Upper lobe of left lung (tissue), 6 donors: Measurements from ENCODE around the gene ITGA1. TPM values are rescaled to one million over a fixed set of nuclear protein-coding genes. Genes with fewer than 3 reads are reported as not detected.

Experiments used
- ATAC-seq, 2 donors: fragments of 200-7000 bp; cut with Tn5 transposase; one replicate each; pipeline ENCODE4 v1.9.1; 2022; ENCODE audit warnings: mild to moderate bottlenecking in 2 of 2, moderate library complexity in 2 of 2; ENCODE audit not compliant: low FRiP score in 2 of 2
- DNase-seq, 2 donors: peaks; one replicate each; pipeline ENCODE4 v3.0.0-alpha.2; 2019 to 2020
- H3K27ac ChIP-seq, 4 donors: fragments of 200-600 bp; sonication (generic); one replicate each; pipeline ENCODE4 v1.5.1; 2016 to 2019
- H3K27me3 ChIP-seq, 4 donors: fragments of 200-600 bp; sonication (generic); one replicate each; pipeline ENCODE4 v1.5.1; 2017 to 2019
- H3K36me3 ChIP-seq, 4 donors: fragments of 200-600 bp; sonication (generic); one replicate each; pipeline ENCODE4 v1.5.1; 2016 to 2019
- H3K4me1 ChIP-seq, 4 donors: fragments of 200-600 bp; sonication (generic); one replicate each; pipeline ENCODE4 v1.5.1; 2018 to 2019
- H3K4me3 ChIP-seq, 4 donors: fragments of 200-600 bp; sonication (generic); one replicate each; pipeline ENCODE4 v1.5.1; 2017 to 2019; ENCODE audit warnings: mild to moderate bottlenecking in 2 of 4, moderate library complexity in 1 of 4
- H3K9me3 ChIP-seq, 4 donors: fragments of 200-600 bp; sonication (generic); one replicate each; pipeline ENCODE4 v1.5.1; 2018 to 2019
- EP300 ChIP-seq, 4 donors: sonication (generic); formaldehyde crosslinking; IDR thresholded peaks; one replicate each; pipeline ENCODE4 v1.5.1; 2017; ENCODE audit warnings: antibody characterized with exemption in 4 of 4, control low read depth in 2 of 4
- POLR2A ChIP-seq, 4 donors: fragments of 450-650 bp; IDR thresholded peaks; one replicate each; pipeline ENCODE4 v1.5.1; 2016 to 2017; ENCODE audit warnings: antibody characterized with exemption in 4 of 4, mild to moderate bottlenecking in 2 of 4
- POLR2AphosphoS5 ChIP-seq, 2 donors: sonication (generic); formaldehyde crosslinking; IDR thresholded peaks; one replicate each; pipeline ENCODE4 v1.5.1; 2017; ENCODE audit warnings: antibody characterized with exemption in 2 of 2
- WGBS, 2 donors: methylation state at CpG; one replicate each; pipeline ENCODE4 v1.1.5; 2017 to 2018; 5-methylcytosine and 5-hydroxymethylcytosine counted together
- total RNA-seq, 6 donors: library from RNA; depleted of rRNA in 4 of 6; stranded (reverse); fragments of >200 nt in 4 of 6; gene quantifications; one replicate each; pipeline versions ENCODE4 v1.1.0 to v1.2.1, GENCODE V29; 2016 to 2021
- TF ChIP-seq, protein P1 (sequence below), 6 experiments: fragments of 450-650 bp in 4 of 6; fragments of 200-600 bp in 2 of 6; sonication (generic) in 2 of 6; IDR thresholded peaks; one replicate each; pipeline ENCODE4 v1.5.1; 2016 to 2019; ENCODE audit warnings: antibody characterized with exemption in 6 of 6
- donor health status: DM: no; HTN: no; CAD: no; lungs with moderate emphysema.
- donor health status: DM: no; HTN: yes; CAD: no; lungs with severe emphysema.

ITGA1 gene
- total RNA-seq, 6 donors from 2014 or later: 19.9 to 134 (median 60.8) TPM

DNA sequence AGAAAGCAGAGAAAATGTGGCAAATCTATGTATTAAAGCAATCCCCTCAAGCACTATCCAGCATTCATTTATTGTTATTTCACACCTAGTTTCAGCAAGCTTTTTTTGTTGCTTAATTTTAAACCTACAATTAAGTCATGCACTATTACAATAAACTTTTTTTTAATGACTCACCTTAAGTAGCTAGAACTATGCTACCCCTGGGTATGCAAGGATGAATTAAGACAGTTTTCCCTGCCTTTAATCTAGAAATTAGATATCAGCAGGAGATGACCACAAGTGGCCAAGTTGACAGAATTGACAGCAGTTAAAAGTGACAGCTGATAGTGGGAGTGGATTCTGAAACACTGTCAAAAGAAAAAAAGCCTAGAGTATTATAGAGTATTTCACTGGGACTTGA, 20.0 kb downstream of the ITGA1 start:
- DNase-seq: no peak
- H3K9me3 ChIP-seq: no peaks in the 10 kb centered on the region
- H3K27ac ChIP-seq: peak overlapping the region in 1 of 4 donors; percentile 82
- TF ChIP-seq, protein P1, sequence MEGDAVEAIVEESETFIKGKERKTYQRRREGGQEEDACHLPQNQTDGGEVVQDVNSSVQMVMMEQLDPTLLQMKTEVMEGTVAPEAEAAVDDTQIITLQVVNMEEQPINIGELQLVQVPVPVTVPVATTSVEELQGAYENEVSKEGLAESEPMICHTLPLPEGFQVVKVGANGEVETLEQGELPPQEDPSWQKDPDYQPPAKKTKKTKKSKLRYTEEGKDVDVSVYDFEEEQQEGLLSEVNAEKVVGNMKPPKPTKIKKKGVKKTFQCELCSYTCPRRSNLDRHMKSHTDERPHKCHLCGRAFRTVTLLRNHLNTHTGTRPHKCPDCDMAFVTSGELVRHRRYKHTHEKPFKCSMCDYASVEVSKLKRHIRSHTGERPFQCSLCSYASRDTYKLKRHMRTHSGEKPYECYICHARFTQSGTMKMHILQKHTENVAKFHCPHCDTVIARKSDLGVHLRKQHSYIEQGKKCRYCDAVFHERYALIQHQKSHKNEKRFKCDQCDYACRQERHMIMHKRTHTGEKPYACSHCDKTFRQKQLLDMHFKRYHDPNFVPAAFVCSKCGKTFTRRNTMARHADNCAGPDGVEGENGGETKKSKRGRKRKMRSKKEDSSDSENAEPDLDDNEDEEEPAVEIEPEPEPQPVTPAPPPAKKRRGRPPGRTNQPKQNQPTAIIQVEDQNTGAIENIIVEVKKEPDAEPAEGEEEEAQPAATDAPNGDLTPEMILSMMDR (IDR thresholded peaks at IDR 0.05): no peak
- TF ChIP-seq POLR2A (IDR thresholded peaks at IDR 0.05): no peak
- no peak for TF ChIP-seq EP300 (IDR thresholded peaks at IDR 0.05)
- no peak for TF ChIP-seq POLR2AphosphoS5 (IDR thresholded peaks at IDR 0.05)
- H3K36me3 ChIP-seq: peaks cover 0 to 5% (median 0%) of the 10 kb centered on the region in 4 donors
- no peak for ATAC-seq
- no peaks in the 10 kb centered on the region for H3K27me3 ChIP-seq
- no peak overlapping the region for H3K4me3 ChIP-seq
- H3K4me1 ChIP-seq: peaks cover 54 to 73% (median 61%) of the 10 kb centered on the region in 4 donors

DNA sequence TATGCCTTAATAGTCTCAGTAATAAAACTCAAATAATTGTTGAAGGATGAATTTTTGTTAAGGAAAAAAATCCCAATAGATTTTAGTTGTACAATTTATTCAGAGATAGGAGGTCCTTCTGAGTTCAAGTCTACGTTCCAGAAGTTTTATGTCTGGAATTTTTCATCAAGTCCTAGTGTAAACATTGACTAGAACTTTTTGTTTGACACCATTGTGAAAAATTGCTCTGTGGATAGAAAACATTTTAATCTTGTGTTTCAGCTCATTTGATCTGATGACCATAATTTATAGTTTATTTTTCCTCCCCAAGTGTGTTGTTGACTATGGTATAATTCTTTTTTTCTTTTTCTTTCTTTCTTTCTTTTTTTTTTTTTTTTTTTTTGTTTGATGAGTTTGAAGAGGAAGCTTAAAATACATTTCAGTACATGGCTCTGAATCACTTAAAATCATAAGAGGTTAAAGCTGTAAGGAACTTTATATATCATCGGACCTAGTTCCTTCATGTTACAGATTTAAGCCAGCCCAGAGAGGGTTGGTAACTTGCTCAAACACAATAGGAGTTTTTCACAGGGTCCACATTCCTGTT, 20.7 kb downstream of the ITGA1 start:
- no peak for ATAC-seq
- TF ChIP-seq POLR2A (IDR thresholded peaks at IDR 0.05): no peak
- TF ChIP-seq EP300 (IDR thresholded peaks at IDR 0.05): no peak
- TF ChIP-seq, protein P1 (IDR thresholded peaks at IDR 0.05): no peak
- no peak for TF ChIP-seq POLR2AphosphoS5 (IDR thresholded peaks at IDR 0.05)
- 48 to 56% methylated on average over 2 of the region's 2 CpGs for WGBS, 2 donors

DNA sequence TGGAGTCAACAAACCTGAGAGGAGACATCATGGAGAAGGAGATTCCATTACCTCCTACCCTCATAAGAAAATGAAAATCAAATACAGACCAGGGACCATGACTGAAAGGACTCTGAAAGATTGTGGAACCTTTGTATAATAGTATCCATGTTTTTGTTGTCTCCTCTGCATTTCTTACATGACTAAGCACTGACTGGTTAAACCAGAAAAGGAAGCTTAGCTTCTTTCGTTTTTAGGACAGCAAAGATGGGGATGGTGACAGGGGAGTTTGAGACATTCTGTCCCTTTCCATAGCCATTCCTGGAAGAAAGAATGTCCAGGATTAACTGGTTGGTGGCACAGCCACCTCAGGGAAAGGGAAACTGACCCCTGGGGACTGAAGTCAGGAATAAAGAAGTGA, 22.2 kb downstream of the ITGA1 start:
- Histone ChIP-seq H3K4me1 (peaks cover 44 to 78% (median 50%) of the 10 kb centered on the region in 4 donors), H3K36me3 (no peaks in the 10 kb centered on the region), H3K27ac (peak overlapping the region; percentile 23 to 82 (median 60)), H3K27me3 (no peaks in the 10 kb centered on the region), H3K4me3 (no peak overlapping the region), H3K9me3 (no peaks in the 10 kb centered on the region)
- no peak for TF ChIP-seq POLR2AphosphoS5 (IDR thresholded peaks at IDR 0.05)
- TF ChIP-seq, protein P1 (IDR thresholded peaks at IDR 0.05): no peak
- 26 to 31% methylated on average over 1 of the region's 1 CpG for WGBS, 2 donors
- DNase-seq: no peak
- ATAC-seq: peak in 1 of 2 donors; percentile 43

More for the DNA sequence above, 20.7 kb downstream of the ITGA1 start:
- peak overlapping the region in 2 of 4 donors; percentile 74 to 82 for H3K27ac ChIP-seq
- peaks cover 0 to 5% (median 0%) of the 10 kb centered on the region in 4 donors for H3K36me3 ChIP-seq
- H3K9me3 ChIP-seq: no peaks in the 10 kb centered on the region
- DNase-seq: no peak
- H3K4me3 ChIP-seq: no peak overlapping the region
- peaks cover 52 to 75% (median 54%) of the 10 kb centered on the region in 4 donors for H3K4me1 ChIP-seq
- H3K27me3 ChIP-seq: no peaks in the 10 kb centered on the region

DNA sequence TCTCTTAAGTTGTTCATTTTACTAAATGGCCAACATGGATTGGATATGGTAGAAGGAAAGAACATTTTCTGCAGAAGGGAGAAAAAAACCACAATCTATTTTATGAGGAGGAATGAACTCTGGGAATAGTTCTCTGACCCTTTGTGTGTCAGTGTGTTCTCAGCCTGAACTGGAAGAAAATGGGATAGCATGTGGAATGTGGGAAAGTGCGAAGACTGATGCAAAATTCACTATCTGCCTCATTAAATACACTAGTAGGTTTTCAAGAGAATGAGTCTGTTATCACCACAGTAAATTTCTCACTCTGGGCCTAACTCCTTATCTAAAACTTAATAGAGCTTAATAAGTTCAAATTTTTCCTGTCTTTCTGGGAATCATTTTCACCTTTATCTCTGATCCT, 22.7 kb downstream of the ITGA1 start:
- Histone ChIP-seq H3K27me3 (no peaks in the 10 kb centered on the region), H3K4me1 (peaks cover 39 to 77% (median 49%) of the 10 kb centered on the region in 4 donors), H3K4me3 (no peak overlapping the region), H3K27ac (peak overlapping the region; percentile 14 to 82 (median 60)), H3K36me3 (no peaks in the 10 kb centered on the region), H3K9me3 (no peaks in the 10 kb centered on the region)
- ATAC-seq: no peak
- 41 to 90% methylated on average over 1 of the region's 1 CpG for WGBS, 2 donors
- TF ChIP-seq EP300 (IDR thresholded peaks at IDR 0.05) (no peak), POLR2A (IDR thresholded peaks at IDR 0.05) (no peak), POLR2AphosphoS5 (IDR thresholded peaks at IDR 0.05) (no peak)
- TF ChIP-seq, protein P1 (IDR thresholded peaks at IDR 0.05): no peak
- no peak for DNase-seq
